Osteocyte (in vitro differentiated cells): ENCODE measurements around the gene PKHD1. TPM values are rescaled to one million over a fixed set of nuclear protein-coding genes. Genes with fewer than 3 reads are reported as not detected.

Experiments
- DNase-seq: peaks from one replicate; pipeline ENCODE4 v3.0.0; 2021; ENCODE audit warnings: mixed read lengths; ENCODE audit not compliant: unreplicated experiment; ENCODE audit errors: extremely low spot score
- H3K27ac Mint-ChIP-seq: one replicate; pipeline ENCODE4 v1.8.0; 2021; ENCODE audit warnings: mild to moderate bottlenecking, mixed read lengths; ENCODE audit not compliant: unreplicated experiment
- H3K27me3 Mint-ChIP-seq: one replicate; pipeline ENCODE4 v1.8.0; 2021; ENCODE audit warnings: mixed read lengths; ENCODE audit not compliant: unreplicated experiment
- H3K36me3 Mint-ChIP-seq: one replicate; pipeline ENCODE4 v1.8.0; 2021; ENCODE audit warnings: mixed read lengths; ENCODE audit not compliant: unreplicated experiment
- H3K4me1 Mint-ChIP-seq: one replicate; pipeline ENCODE4 v1.8.0; 2021; ENCODE audit warnings: mixed read lengths; ENCODE audit not compliant: unreplicated experiment
- H3K4me3 Mint-ChIP-seq: one replicate; pipeline ENCODE4 v1.8.0; 2021; ENCODE audit warnings: mild to moderate bottlenecking, moderate library complexity, mixed read lengths; ENCODE audit not compliant: unreplicated experiment
- H3K9me3 Mint-ChIP-seq: one replicate; pipeline ENCODE4 v1.8.0; 2021; ENCODE audit warnings: mixed read lengths; ENCODE audit not compliant: unreplicated experiment
- CTCF ChIP-seq: fragments of 200-600 bp; sonication (generic); IDR thresholded peaks from 2 replicates; pipeline ENCODE4 v1.5.0; 2021; ENCODE audit warnings: antibody characterized with exemption, mild to moderate bottlenecking, moderate library complexity
- total RNA-seq: library from RNA; stranded (reverse); gene quantifications from 2 replicates; pipeline ENCODE4 v1.2.1, GENCODE V29; 2021

PKHD1 gene
- total RNA-seq, 1 donor from 2014 or later: not detected

DNA sequence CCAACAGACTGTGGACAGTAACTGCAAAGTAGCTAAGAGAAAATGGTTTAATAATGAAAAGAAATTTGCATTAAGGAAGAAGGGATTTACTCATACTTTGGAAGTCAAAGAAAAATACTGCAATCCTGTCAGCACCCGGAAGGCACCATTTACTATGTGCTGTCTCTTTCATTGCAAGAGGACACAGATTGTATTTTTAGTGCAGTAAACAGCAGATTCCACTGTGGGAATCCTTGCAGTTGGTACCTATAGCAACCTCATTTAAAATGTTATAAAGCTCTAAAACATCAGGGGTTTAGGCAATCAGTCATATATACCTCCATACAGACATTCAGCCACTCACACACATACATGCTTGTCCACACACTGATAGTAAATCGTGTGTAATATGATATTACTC lies 346.8 kb downstream of the PKHD1 start:
- no peaks in the 10 kb centered on the region for H3K36me3 Mint-ChIP-seq

DNA sequence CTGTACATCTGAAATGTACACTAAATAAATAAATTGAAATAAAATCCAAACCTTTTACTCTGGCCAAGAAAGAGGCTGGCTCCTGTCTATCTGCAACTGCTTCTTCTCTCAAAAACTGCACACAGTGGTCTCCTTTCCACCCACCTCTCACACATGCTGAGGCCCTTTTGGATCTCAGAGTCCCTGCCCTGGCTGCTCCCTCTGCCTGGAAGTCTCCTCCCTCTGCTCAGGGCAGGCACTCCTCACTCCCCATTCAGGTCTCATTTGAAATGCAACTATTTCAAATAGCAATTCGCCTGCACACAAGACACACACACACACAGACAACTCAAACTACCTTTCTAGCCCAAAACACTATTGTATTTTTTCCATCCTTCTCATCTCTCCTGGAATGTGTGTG lies 348.8 kb downstream of the PKHD1 start:
- H3K27me3 Mint-ChIP-seq: peaks cover 24% of the 10 kb centered on the region
- no peak overlapping the region for H3K27ac Mint-ChIP-seq
- H3K4me1 Mint-ChIP-seq: no peaks in the 10 kb centered on the region
- TF ChIP-seq CTCF: no peak
- H3K4me3 Mint-ChIP-seq: no peak overlapping the region
- no peak for DNase-seq
- H3K9me3 Mint-ChIP-seq: no peaks in the 10 kb centered on the region
- no peaks in the 10 kb centered on the region for H3K36me3 Mint-ChIP-seq

More for the DNA sequence above, 346.8 kb downstream of the PKHD1 start:
- TF ChIP-seq CTCF: no peak
- no peaks in the 10 kb centered on the region for H3K9me3 Mint-ChIP-seq
- H3K27me3 Mint-ChIP-seq: peaks cover 37% of the 10 kb centered on the region
- H3K4me3 Mint-ChIP-seq: no peak overlapping the region
- H3K27ac Mint-ChIP-seq: no peak overlapping the region
- no peaks in the 10 kb centered on the region for H3K4me1 Mint-ChIP-seq
- no peak for DNase-seq

DNA sequence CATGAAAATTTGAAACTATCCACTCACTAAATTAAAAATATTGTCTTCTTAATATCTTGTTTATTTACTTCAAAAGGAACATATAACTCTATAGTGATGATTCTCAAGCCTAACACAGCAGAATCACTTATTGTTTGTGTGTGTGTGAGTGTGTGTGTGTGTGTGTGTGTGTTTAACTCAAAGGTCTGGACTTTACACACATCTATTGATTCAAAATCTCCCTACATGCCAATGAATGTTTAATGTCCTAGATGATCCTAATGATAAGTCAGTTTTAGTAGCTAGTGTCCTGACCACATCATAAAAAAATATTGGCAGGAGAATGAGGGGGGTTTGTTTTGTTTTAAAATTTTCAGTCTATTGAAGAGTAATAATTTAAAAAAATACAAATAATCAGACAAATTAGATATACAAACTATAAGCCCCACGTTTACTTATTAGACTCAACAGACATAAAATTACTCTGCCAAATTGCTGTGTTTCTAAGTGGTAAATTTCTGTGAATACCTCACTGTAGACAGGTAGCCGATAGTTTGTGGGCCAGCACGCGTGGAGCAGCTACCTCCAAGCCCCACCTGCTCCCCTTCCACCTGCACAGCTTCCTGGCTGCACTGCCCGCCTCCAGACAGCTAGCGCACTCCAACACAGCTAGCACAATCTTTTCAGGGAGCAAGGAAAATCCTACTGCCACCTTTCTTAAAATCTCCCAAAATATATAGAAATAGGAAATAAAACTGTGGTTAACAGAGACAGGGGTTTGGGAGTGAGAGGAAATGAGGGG lies 349.6 kb downstream of the PKHD1 start:
- DNase-seq: no peak
- no peaks in the 10 kb centered on the region for H3K9me3 Mint-ChIP-seq
- H3K27ac Mint-ChIP-seq: no peak overlapping the region
- H3K36me3 Mint-ChIP-seq: no peaks in the 10 kb centered on the region
- no peaks in the 10 kb centered on the region for H3K4me1 Mint-ChIP-seq
- TF ChIP-seq CTCF: no peak
- no peak overlapping the region for H3K4me3 Mint-ChIP-seq
- peaks cover 21% of the 10 kb centered on the region for H3K27me3 Mint-ChIP-seq

- no peak for TF ChIP-seq CTCF
- Mint-ChIP-seq H3K36me3 (no peaks in the 10 kb centered on the region), H3K27me3 (peaks cover 49% of the 10 kb centered on the region), H3K4me3 (no peak overlapping the region), H3K4me1 (no peaks in the 10 kb centered on the region), H3K9me3 (no peaks in the 10 kb centered on the region), H3K27ac (no peak overlapping the region)
- no peak for DNase-seq
Observed at GRCh38 chr6:51725155-51725554, 362.3 kb downstream of the PKHD1 start.

DNA sequence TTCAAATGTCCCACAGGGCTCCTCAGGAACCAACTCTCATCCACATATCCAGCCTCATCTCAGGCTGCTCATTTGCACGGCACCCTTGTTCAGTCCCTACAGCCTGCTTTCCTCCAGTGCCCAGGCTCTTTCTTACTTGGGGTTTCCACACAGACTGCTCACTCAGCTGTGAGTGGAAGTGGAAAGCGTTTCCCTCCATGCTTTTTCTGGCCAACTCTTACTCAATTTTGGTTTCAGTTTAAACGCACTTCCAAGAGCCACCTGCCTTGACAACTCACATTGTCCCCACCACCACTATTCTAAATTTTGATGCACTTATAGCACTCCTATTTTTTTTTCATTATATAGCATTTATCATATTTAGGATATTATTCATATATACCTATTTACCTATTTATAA lies 367.1 kb downstream of the PKHD1 start:
- Mint-ChIP-seq H3K9me3 (no peaks in the 10 kb centered on the region), H3K27ac (no peak overlapping the region), H3K36me3 (no peaks in the 10 kb centered on the region), H3K27me3 (peaks cover 30% of the 10 kb centered on the region), H3K4me3 (no peak overlapping the region), H3K4me1 (no peaks in the 10 kb centered on the region)
- no peak for TF ChIP-seq CTCF
- DNase-seq: no peak
